Mesenchymal stem cell (in vitro differentiated cells and primary cell): ENCODE measurements around the gene ZFX.

Experiments
- DNase-seq: peaks from one replicate; pipeline ENCODE4 v3.0.0-alpha.2; 2013
- H2AFZ ChIP-seq: one replicate; pipeline ENCODE4 v1.6.1; 2013; ENCODE audit warnings: low read depth, mild to moderate bottlenecking, control low read depth, inconsistent platforms, low read length, moderate library complexity
- H2AK5ac ChIP-seq: 2 replicates; pipeline ENCODE4 v1.6.1; 2013; ENCODE audit warnings: low read length, moderate library complexity, mild to moderate bottlenecking, inconsistent platforms; ENCODE audit not compliant: severe bottlenecking
- H2BK120ac ChIP-seq: one replicate; pipeline ENCODE4 v1.6.1; 2013; ENCODE audit warnings: low read depth, mild to moderate bottlenecking, inconsistent platforms, low read length, moderate library complexity
- H2BK12ac ChIP-seq, 2 experiments: one replicate each; pipeline ENCODE4 v1.6.1; 2013; ENCODE audit warnings: inconsistent platforms in 2 of 2, low read length in 2 of 2, mild to moderate bottlenecking in 2 of 2, moderate library complexity in 2 of 2, control low read depth in 1 of 2
- H2BK15ac ChIP-seq: one replicate; pipeline ENCODE4 v1.6.1; 2013; ENCODE audit warnings: mild to moderate bottlenecking, low read depth, inconsistent platforms; ENCODE audit not compliant: poor library complexity, severe bottlenecking
- H2BK5ac ChIP-seq: 2 replicates; pipeline ENCODE4 v1.6.1; 2013; ENCODE audit warnings: low read depth, mild to moderate bottlenecking, low read length, control low read depth, inconsistent platforms; ENCODE audit not compliant: poor library complexity, severe bottlenecking
- H3K14ac ChIP-seq, 2 experiments: one replicate each; pipeline ENCODE4 v1.6.1; 2013; ENCODE audit warnings: inconsistent platforms in 2 of 2, low read length in 2 of 2, control low read depth in 1 of 2, mild to moderate bottlenecking in 1 of 2, moderate library complexity in 1 of 2
- H3K18ac ChIP-seq, 2 experiments: one replicate each; pipeline ENCODE4 v1.6.1; 2013; ENCODE audit warnings: inconsistent platforms in 2 of 2, low read length in 2 of 2, control low read depth in 1 of 2, low read depth in 1 of 2, mild to moderate bottlenecking in 1 of 2
- H3K23ac ChIP-seq, 2 experiments: one replicate each; pipeline ENCODE4 v1.6.1; 2013; ENCODE audit warnings: inconsistent platforms in 2 of 2, low read length in 2 of 2, mild to moderate bottlenecking in 2 of 2, moderate library complexity in 2 of 2, control low read depth in 1 of 2
- H3K27ac ChIP-seq: 2 replicates; pipeline ENCODE4 v1.5.1; 2013; ENCODE audit warnings: mild to moderate bottlenecking, moderate library complexity, low read length, control low read depth, inconsistent platforms; ENCODE audit not compliant: poor library complexity, severe bottlenecking
- H3K27me3 ChIP-seq, 2 experiments: 2 replicates each; pipeline versions ENCODE4 v1.6.1 to v1.7.0; 2013; ENCODE audit warnings: low read length in 2 of 2, mild to moderate bottlenecking in 2 of 2, moderate library complexity in 2 of 2, control low read depth in 1 of 2, inconsistent platforms in 1 of 2; ENCODE audit not compliant: control insufficient read depth in 1 of 2, insufficient read depth in 1 of 2
- H3K36me3 ChIP-seq, 2 experiments: 2 replicates each; pipeline versions ENCODE4 v1.6.1 to v1.7.0; 2013; ENCODE audit warnings: low read length in 2 of 2, control low read depth in 1 of 2, inconsistent platforms in 1 of 2, low read depth in 1 of 2, mild to moderate bottlenecking in 1 of 2; ENCODE audit not compliant: insufficient read depth in 2 of 2, control insufficient read depth in 1 of 2
- H3K4ac ChIP-seq, 2 experiments: one replicate each; pipeline ENCODE4 v1.6.1; 2013; ENCODE audit warnings: inconsistent platforms in 2 of 2, low read length in 2 of 2, mild to moderate bottlenecking in 2 of 2, moderate library complexity in 2 of 2, control low read depth in 1 of 2, low read depth in 1 of 2
- H3K4me1 ChIP-seq: 2 replicates; pipeline ENCODE4 v1.6.1; 2013; ENCODE audit warnings: low read depth, low read length, control low read depth; ENCODE audit not compliant: control insufficient read depth, insufficient read depth
- H3K4me2 ChIP-seq: 2 replicates; pipeline ENCODE4 v1.6.1; 2013; ENCODE audit warnings: low read length, mild to moderate bottlenecking, inconsistent platforms; ENCODE audit not compliant: poor library complexity, severe bottlenecking
- H3K4me3 ChIP-seq, 2 experiments: 2 replicates each; pipeline versions ENCODE4 v1.5.1 to v1.7.0; 2013; ENCODE audit warnings: low read length in 2 of 2, mild to moderate bottlenecking in 2 of 2, control low read depth in 1 of 2, low read depth in 1 of 2; ENCODE audit not compliant: insufficient read depth in 1 of 2
- H3K79me1 ChIP-seq: replicated peaks from 2 replicates; pipeline ENCODE4 v1.6.1; 2013; ENCODE audit warnings: mild to moderate bottlenecking, control low read depth, low read length, inconsistent platforms; ENCODE audit not compliant: poor library complexity, severe bottlenecking
- H3K9ac ChIP-seq: 2 replicates; pipeline ENCODE4 v1.7.0; 2013; ENCODE audit warnings: mild to moderate bottlenecking, low read length, moderate library complexity
- H3K9me3 ChIP-seq: 2 replicates; pipeline ENCODE4 v1.7.0; 2013; ENCODE audit warnings: mild to moderate bottlenecking, low read length; ENCODE audit not compliant: control insufficient read depth
- H4K8ac ChIP-seq: one replicate; pipeline ENCODE4 v1.6.1; 2013; ENCODE audit warnings: inconsistent platforms, mild to moderate bottlenecking, low read length, moderate library complexity
- H4K91ac ChIP-seq: one replicate; pipeline ENCODE4 v1.6.1; 2013; ENCODE audit warnings: mild to moderate bottlenecking, low read length, inconsistent platforms
- WGBS: methylation state at CpG from one replicate; pipeline ENCODE4 v1.1.7; 2013; ENCODE audit warnings: mixed read lengths; 5-methylcytosine and 5-hydroxymethylcytosine counted together

ZFX gene

DNA sequence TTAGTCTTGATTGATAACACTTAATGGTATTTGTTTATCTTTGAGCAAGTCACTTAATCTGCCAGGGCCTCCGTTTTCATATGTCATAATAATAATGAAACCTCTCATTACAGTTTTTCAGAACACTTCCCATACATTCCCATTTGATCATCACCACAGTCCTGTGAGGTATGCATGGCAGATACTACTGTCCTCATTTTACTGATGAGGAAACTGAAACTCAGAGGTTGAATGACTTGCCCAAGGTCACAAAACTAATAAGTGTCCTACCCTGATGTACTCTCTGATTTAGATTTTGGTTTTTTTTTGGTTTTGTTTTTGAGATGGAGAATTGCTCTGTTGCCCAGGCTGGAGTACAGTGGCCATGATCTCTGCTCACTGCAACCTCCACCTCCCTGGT, 25.7 kb downstream of the ZFX start:
- Histone ChIP-seq H3K4me3 (no peak overlapping the region), H4K8ac (no peak overlapping the region), H3K9me3 (no peaks in the 10 kb centered on the region), H2BK5ac (no peak overlapping the region), H2BK15ac (no peak overlapping the region), H3K4me2 (no peak overlapping the region), H4K91ac (no peak overlapping the region), H2BK12ac (no peak overlapping the region), H3K23ac (no peak overlapping the region), H2AFZ (no peak overlapping the region), H3K18ac (no peak overlapping the region), H3K27ac (no peak overlapping the region), H3K14ac (no peak overlapping the region), H2BK120ac (no peak overlapping the region), H3K36me3 (peaks cover 15 to 68% of the 10 kb centered on the region in 2 experiments), H3K9ac (no peak overlapping the region), H3K79me1 (no peaks in the 10 kb centered on the region), H3K27me3 (no peaks in the 10 kb centered on the region), H3K4ac (no peak overlapping the region), H2AK5ac (no peak overlapping the region), H3K4me1 (no peaks in the 10 kb centered on the region)
- DNase-seq: no peak
- WGBS: no CpG with 5 or more reads among the region's 1 CpG

DNA sequence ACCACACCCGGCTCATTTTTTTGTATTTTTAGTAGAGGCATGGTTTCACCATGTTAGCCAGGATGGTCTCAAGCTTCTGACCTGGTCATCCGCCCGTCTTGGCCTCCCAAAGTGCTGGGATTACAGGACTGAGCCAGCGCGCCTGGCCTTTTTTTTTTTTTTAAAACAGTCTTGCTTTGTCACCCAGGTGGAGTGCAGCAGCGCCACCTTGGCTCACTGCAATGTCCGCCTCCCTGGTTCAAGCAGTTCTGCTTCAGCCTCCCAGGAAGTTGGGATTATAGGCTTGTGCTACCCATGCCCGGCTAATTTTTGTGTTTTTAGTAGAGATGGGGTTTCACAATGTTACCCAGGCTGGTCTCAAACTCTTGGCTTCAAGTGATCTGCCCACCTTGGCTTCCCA, 28.9 kb downstream of the ZFX start:
- H3K27ac ChIP-seq: no peak overlapping the region
- 95% methylated on average over 8 of the region's 8 CpGs for WGBS
- H3K23ac ChIP-seq: no peak overlapping the region
- H2BK5ac ChIP-seq: no peak overlapping the region
- H3K4me2 ChIP-seq: no peak overlapping the region
- H3K14ac ChIP-seq: no peak overlapping the region
- no peak overlapping the region for H2BK12ac ChIP-seq
- DNase-seq: no peak
- no peaks in the 10 kb centered on the region for H3K79me1 ChIP-seq
- no peak overlapping the region for H4K91ac ChIP-seq
- H2AK5ac ChIP-seq: no peak overlapping the region
- H4K8ac ChIP-seq: no peak overlapping the region
- H3K9ac ChIP-seq: no peak overlapping the region
- H3K36me3 ChIP-seq: peaks cover 14 to 81% of the 10 kb centered on the region in 2 experiments
- no peak overlapping the region for H3K18ac ChIP-seq
- H3K27me3 ChIP-seq: no peaks in the 10 kb centered on the region
- H2BK120ac ChIP-seq: no peak overlapping the region
- no peak overlapping the region for H2AFZ ChIP-seq
- H3K9me3 ChIP-seq: no peaks in the 10 kb centered on the region
- H2BK15ac ChIP-seq: no peak overlapping the region
- no peak overlapping the region for H3K4me3 ChIP-seq
- no peak overlapping the region for H3K4ac ChIP-seq
- no peaks in the 10 kb centered on the region for H3K4me1 ChIP-seq

DNA sequence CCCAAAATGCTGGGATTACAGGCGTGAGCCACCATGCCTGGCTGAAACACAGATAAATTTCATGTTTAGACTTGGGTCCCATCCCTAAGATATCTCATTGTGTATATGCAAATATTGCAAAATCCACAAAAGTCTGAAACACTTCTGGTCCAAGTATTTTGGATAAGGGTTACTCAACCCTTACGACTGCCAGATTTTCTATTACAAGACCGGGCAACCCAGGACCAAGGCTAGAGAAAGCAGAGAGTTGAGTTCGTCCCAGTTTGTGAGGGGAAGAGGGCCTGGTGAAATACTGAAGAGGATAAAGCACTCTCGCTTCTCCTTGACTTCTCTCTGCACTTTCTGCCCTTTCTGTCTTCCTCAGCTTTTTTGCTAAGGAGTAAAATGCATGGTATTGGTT, 34.5 kb downstream of the ZFX start:
- Histone ChIP-seq H4K8ac (no peak overlapping the region), H2BK5ac (no peak overlapping the region), H3K9me3 (no peaks in the 10 kb centered on the region), H3K4me1 (no peaks in the 10 kb centered on the region), H3K4me3 (no peak overlapping the region), H3K4ac (no peak overlapping the region), H3K27ac (no peak overlapping the region), H2BK12ac (no peak overlapping the region), H3K79me1 (no peaks in the 10 kb centered on the region), H3K4me2 (no peak overlapping the region), H2AFZ (no peak overlapping the region), H3K36me3 (peaks cover 2 to 63% of the 10 kb centered on the region in 2 experiments), H3K14ac (no peak overlapping the region), H2BK15ac (no peak overlapping the region), H2BK120ac (no peak overlapping the region), H3K9ac (no peak overlapping the region), H3K18ac (no peak overlapping the region), H4K91ac (no peak overlapping the region), H3K23ac (no peak overlapping the region), H3K27me3 (no peaks in the 10 kb centered on the region), H2AK5ac (no peak overlapping the region)
- 100% methylated on average over 1 of the region's 5 CpGs for WGBS
- no peak for DNase-seq

DNA sequence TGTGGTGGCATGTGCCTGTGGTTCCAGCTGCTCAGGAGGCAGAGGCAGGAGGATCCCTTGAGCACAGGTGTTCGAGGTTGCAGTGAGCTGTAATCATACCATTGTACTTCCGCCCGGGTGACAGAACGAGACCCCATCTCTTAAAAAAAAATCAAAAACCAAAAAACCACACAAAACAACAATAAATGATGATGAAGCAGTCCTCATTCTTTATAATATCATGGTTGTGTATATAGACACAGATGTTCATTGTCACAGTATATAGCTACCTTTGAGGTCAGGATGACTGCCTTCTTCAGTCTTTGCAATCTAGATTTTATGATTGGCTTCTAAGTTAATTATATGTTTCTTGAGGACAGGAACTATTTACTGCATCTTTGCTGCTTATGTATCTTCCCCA, 37.0 kb downstream of the ZFX start:
- no peak for DNase-seq
- Histone ChIP-seq H3K79me1 (no peaks in the 10 kb centered on the region), H3K14ac (no peak overlapping the region), H3K9me3 (no peaks in the 10 kb centered on the region), H2AK5ac (no peak overlapping the region), H2BK12ac (no peak overlapping the region), H3K4ac (no peak overlapping the region), H4K8ac (no peak overlapping the region), H3K4me2 (no peak overlapping the region), H4K91ac (no peak overlapping the region), H3K4me3 (no peak overlapping the region), H2BK5ac (no peak overlapping the region), H2BK120ac (no peak overlapping the region), H3K9ac (no peak overlapping the region), H3K27me3 (no peaks in the 10 kb centered on the region), H2BK15ac (no peak overlapping the region), H3K18ac (no peak overlapping the region), H3K23ac (no peak overlapping the region), H3K27ac (no peak overlapping the region), H2AFZ (no peak overlapping the region), H3K4me1 (peaks cover 2% of the 10 kb centered on the region), H3K36me3 (peaks cover 0 to 46% of the 10 kb centered on the region in 2 experiments)
- no CpG with 5 or more reads among the region's 4 CpGs for WGBS
